CD4-positive, alpha-beta T cell (primary cell): ENCODE data around the gene HUWE1. TPM values are rescaled to one million over a fixed set of nuclear protein-coding genes. Genes with fewer than 3 reads are reported as not detected.
"Not testable (repeated sequence)": the region's sequence is repeated elsewhere in the genome, so short reads cannot be mapped to it uniquely, and the experiment has no call there.

ENCODE experiments used
- ATAC-seq: fragments of 200-7000 bp; cut with Tn5 transposase; one replicate; pipeline ENCODE4 v1.10.0; 2022; ENCODE audit warnings: mild to moderate bottlenecking; ENCODE audit not compliant: poor library complexity
- CTCF ChIA-PET: fragments of 350-600 bp; sonication (Branson Sonifier 250); formaldehyde crosslinking; loops from one replicate; lab custom pipeline; 2021; ENCODE audit warnings: antibody characterized with exemption, inconsistent platforms; lab: Charles Lee
- POLR2A ChIA-PET: fragments of 350-600 bp; sonication (Branson Sonifier 250); formaldehyde crosslinking; loops from one replicate; lab custom pipeline; 2021; ENCODE audit warnings: antibody characterized with exemption, inconsistent platforms; lab: Charles Lee
- DNase-seq, 14 experiments: peaks; one replicate each; pipeline ENCODE4 v3.0.0-alpha.2; 2013 to 2020; ENCODE audit warnings: mixed read lengths in 2 of 14
- H3K27ac ChIP-seq, 2 donors: one replicate each; pipeline versions ENCODE4 v1.5.1 to v1.7.0; 2013; ENCODE audit warnings: low read length in 2 of 2, low read depth in 1 of 2, mild to moderate bottlenecking in 1 of 2
- H3K27me3 ChIP-seq, 2 experiments: 1 replicate in 1 of 2; 2 replicates in 1 of 2; pipeline versions ENCODE4 v1.6.1 to v1.7.0; 2013; ENCODE audit warnings: low read length in 2 of 2, control low read depth in 1 of 2, mild to moderate bottlenecking in 1 of 2, moderate library complexity in 1 of 2; ENCODE audit not compliant: insufficient read depth in 2 of 2, control insufficient read depth in 1 of 2
- H3K36me3 ChIP-seq: one replicate; pipeline ENCODE4 v1.6.1; 2013; ENCODE audit warnings: low read length, control low read depth; ENCODE audit not compliant: insufficient read depth
- H3K4me1 ChIP-seq: one replicate; pipeline ENCODE4 v1.6.1; 2013; ENCODE audit warnings: low read length, control low read depth; ENCODE audit not compliant: insufficient read depth
- H3K4me3 ChIP-seq: one replicate; pipeline ENCODE4 v1.5.1; 2013; ENCODE audit warnings: mild to moderate bottlenecking, low read length, moderate library complexity
- H3K9me3 ChIP-seq, 2 experiments: 1 replicate in 1 of 2; 2 replicates in 1 of 2; pipeline versions ENCODE4 v1.6.1 to v1.7.0; 2013; ENCODE audit warnings: low read length in 2 of 2, mild to moderate bottlenecking in 2 of 2, control low read depth in 1 of 2, moderate library complexity in 1 of 2; ENCODE audit not compliant: control insufficient read depth in 1 of 2, insufficient read depth in 1 of 2
- H3K27ac Mint-ChIP-seq: one replicate; pipeline ENCODE4 v1.8.0; 2020; ENCODE audit warnings: mixed read lengths
- H3K27me3 Mint-ChIP-seq: one replicate; pipeline ENCODE4 v1.8.0; 2021; ENCODE audit warnings: mixed read lengths
- H3K36me3 Mint-ChIP-seq: one replicate; pipeline ENCODE4 v1.8.0; 2021; ENCODE audit warnings: low read depth, mixed read lengths
- H3K4me1 Mint-ChIP-seq: one replicate; pipeline ENCODE4 v1.8.0; 2021; ENCODE audit warnings: low read depth, mixed read lengths
- H3K4me3 Mint-ChIP-seq: one replicate; pipeline ENCODE4 v1.8.0; 2020; ENCODE audit warnings: mild to moderate bottlenecking, mixed read lengths
- H3K9me3 Mint-ChIP-seq: one replicate; pipeline ENCODE4 v1.8.0; 2020; ENCODE audit warnings: mixed read lengths
- intact Hi-C, 2 experiments: fragments of 100-400 bp; cut with DNase I in 1 of 2; cut with micrococcal nuclease in 1 of 2; formaldehyde crosslinking; loops; one replicate each; pipeline versions ENCODE4 v1.15.1 to v1.9.0; 2023 to 2025; cut with DNase I, micrococcal nuclease
- total RNA-seq, 174 experiments: library from RNA in 2 of 174; stranded (reverse) in 2 of 174; gene quantifications; one replicate each; pipeline ENCODE4 v1.2.3 and lab custom pipeline; 2021 to 2026
- TF ChIP-seq, protein P1 (sequence below): fragments of 200-600 bp; IDR thresholded peaks from one replicate; pipeline ENCODE4 v1.8.0; 2022; ENCODE audit warnings: antibody characterized with exemption, mild to moderate bottlenecking

HUWE1 gene
- total RNA-seq, 2 experiments from 2014 or later, result 127 TPM

DNA sequence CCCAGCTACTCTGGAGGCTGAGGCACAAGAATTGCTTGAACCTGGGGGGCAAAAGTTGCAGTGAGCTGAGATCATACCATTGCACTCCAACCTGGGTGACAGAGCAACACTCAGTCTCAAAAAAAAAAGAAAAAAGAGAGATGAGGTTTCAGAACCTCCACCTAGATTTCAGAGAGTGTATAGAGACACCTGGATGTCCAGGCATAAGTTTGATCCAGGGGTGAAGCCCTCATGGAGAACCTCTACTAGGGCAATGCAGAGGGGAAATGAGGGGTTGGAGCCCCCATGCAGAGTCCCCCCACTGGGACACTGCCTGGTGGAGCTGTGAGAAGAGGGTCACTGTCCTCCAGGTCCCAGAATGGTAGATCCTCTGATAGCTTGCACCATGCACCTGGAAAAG lies 159.5 kb downstream of the HUWE1 start:
- H3K27ac ChIP-seq, result no peak overlapping the region
- TF ChIP-seq, protein P1, sequence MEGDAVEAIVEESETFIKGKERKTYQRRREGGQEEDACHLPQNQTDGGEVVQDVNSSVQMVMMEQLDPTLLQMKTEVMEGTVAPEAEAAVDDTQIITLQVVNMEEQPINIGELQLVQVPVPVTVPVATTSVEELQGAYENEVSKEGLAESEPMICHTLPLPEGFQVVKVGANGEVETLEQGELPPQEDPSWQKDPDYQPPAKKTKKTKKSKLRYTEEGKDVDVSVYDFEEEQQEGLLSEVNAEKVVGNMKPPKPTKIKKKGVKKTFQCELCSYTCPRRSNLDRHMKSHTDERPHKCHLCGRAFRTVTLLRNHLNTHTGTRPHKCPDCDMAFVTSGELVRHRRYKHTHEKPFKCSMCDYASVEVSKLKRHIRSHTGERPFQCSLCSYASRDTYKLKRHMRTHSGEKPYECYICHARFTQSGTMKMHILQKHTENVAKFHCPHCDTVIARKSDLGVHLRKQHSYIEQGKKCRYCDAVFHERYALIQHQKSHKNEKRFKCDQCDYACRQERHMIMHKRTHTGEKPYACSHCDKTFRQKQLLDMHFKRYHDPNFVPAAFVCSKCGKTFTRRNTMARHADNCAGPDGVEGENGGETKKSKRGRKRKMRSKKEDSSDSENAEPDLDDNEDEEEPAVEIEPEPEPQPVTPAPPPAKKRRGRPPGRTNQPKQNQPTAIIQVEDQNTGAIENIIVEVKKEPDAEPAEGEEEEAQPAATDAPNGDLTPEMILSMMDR, result no peak
- Mint-ChIP-seq H3K4me1 (no peaks in the 10 kb centered on the region), H3K36me3 (no peaks in the 10 kb centered on the region), H3K9me3 (no peaks in the 10 kb centered on the region), H3K27ac (no peak overlapping the region), H3K4me3 (no peak overlapping the region), H3K27me3 (no peaks in the 10 kb centered on the region)
- CTCF ChIA-PET, result no interaction called here
- no peak for DNase-seq
- intact Hi-C loops, result no loop called here
- POLR2A ChIA-PET, result no interaction called here
- peaks cover 3 to 11% of the 10 kb centered on the region in 2 experiments for H3K9me3 ChIP-seq
- no peaks in the 10 kb centered on the region for H3K36me3 ChIP-seq
- H3K4me3 ChIP-seq, result no peak overlapping the region
- H3K4me1 ChIP-seq, result no peaks in the 10 kb centered on the region
- ATAC-seq, result no peak
- H3K27me3 ChIP-seq, result no peaks in the 10 kb centered on the region

DNA sequence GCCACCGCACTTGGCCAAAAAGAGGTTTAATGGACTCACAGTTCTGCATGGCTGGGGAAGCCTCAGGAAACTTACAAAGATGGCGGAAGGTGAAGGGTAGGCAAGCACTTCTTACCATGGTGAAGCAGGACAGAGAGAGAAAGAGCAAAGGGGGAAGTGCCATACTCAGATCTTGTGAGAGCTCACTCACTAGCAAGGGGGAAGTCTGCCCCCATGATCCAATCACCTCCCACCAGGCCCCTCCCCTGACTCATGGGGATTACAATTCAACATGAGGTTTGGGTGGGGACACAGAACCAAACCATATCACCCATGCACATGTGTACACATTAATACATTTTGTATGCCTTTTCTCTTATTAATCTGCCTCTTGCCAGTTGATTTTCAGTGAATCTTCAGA lies 175.2 kb downstream of the HUWE1 start:
- Histone ChIP-seq H3K4me1 (no peaks in the 10 kb centered on the region), H3K9me3 (no peaks in the 10 kb centered on the region), H3K4me3 (no peak overlapping the region), H3K27me3 (no peaks in the 10 kb centered on the region), H3K36me3 (no peaks in the 10 kb centered on the region), H3K27ac (no peak overlapping the region)
- TF ChIP-seq, protein P1, result no peak
- intact Hi-C loops, result no loop called here
- Mint-ChIP-seq H3K27ac (no peak overlapping the region), H3K4me1 (no peaks in the 10 kb centered on the region), H3K9me3 (no peaks in the 10 kb centered on the region), H3K36me3 (no peaks in the 10 kb centered on the region), H3K4me3 (no peak overlapping the region), H3K27me3 (no peaks in the 10 kb centered on the region)
- ChIA-PET CTCF (no interaction called here), POLR2A (no interaction called here)
- no peak for ATAC-seq
- peak in 1 of 14 experiments; percentile 5 for DNase-seq

DNA sequence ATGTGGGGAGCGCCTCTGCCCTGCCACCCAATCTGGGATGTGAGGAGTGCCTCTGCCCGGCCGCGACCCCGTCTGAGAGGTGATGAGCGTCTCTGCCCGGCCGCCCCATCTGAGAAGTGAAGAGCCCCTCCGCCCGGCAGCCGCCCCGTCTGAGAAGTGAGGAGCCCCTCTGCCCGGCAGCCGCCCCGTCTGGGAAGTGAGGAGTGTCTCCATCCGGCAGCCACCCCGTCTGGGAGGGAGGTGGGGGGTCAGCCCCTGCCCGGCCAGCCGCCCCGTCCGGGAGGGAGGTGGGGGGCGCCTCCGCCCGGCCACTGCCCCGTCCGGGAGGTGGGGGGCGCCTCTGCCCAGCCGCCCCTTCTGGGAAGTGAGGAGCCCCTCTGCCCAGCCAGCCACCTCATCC lies 182.5 kb downstream of the HUWE1 start:
- ATAC-seq, CTCF ChIA-PET, H3K27ac ChIP-seq, DNase-seq, H3K27ac Mint-ChIP-seq, H3K4me3 ChIP-seq, H3K4me1 Mint-ChIP-seq, POLR2A ChIA-PET, H3K27me3 ChIP-seq, H3K36me3 ChIP-seq, H3K36me3 Mint-ChIP-seq, H3K9me3 ChIP-seq, H3K4me3 Mint-ChIP-seq, H3K9me3 Mint-ChIP-seq, H3K27me3 Mint-ChIP-seq, H3K4me1 ChIP-seq, intact Hi-C loops: not testable (repeated sequence)

GRCh38 chrX:53494436-53494835 lies 192.1 kb downstream of the HUWE1 start:
- Mint-ChIP-seq H3K36me3 (no peaks in the 10 kb centered on the region), H3K27ac (no peak overlapping the region), H3K27me3 (peaks cover 4% of the 10 kb centered on the region), H3K4me3 (no peak overlapping the region), H3K9me3 (no peaks in the 10 kb centered on the region), H3K4me1 (no peaks in the 10 kb centered on the region)
- no peak overlapping the region for H3K4me3 ChIP-seq
- H3K27me3 ChIP-seq, result no peaks in the 10 kb centered on the region
- CTCF ChIA-PET, result no interaction called here
- TF ChIP-seq, protein P1, result no peak
- ATAC-seq (no peak), DNase-seq (no peak)
- H3K27ac ChIP-seq, result no peak overlapping the region
- H3K36me3 ChIP-seq, result no peaks in the 10 kb centered on the region
- intact Hi-C loops, result no loop called here
- H3K4me1 ChIP-seq, result no peaks in the 10 kb centered on the region
- POLR2A ChIA-PET, result no interaction called here
- no peaks in the 10 kb centered on the region for H3K9me3 ChIP-seq
